MCF 10A (cell line): Measurements from ENCODE around the gene INPP5K. TPM values are rescaled to one million over a fixed set of nuclear protein-coding genes. Genes with fewer than 3 reads are reported as not detected.

Experiments
- BruUV-seq: library from RNA; stranded (reverse); fragments of 400-500 nt; replicated peaks from 2 replicates; lab custom pipeline; 2021; lab: Mats Ljungman, UMichigan
- CTCF ChIA-PET: fragments of 300-600 bp; sonication (Branson Sonifier 250); formaldehyde crosslinking; extraction: SDS; loops from one replicate; lab custom pipeline; 2021; ENCODE audit warnings: antibody characterized with exemption, inconsistent platforms; lab: Yijun Ruan, JAX
- POLR2A ChIA-PET: fragments of 300-600, 350-650 bp; sonication (Branson Sonifier 250); formaldehyde crosslinking; extraction: SDS; loops from one replicate; lab custom pipeline; 2020; ENCODE audit warnings: antibody characterized with exemption, inconsistent platforms; lab: Yijun Ruan, JAX
- DNase-seq: peaks from one replicate; pipeline ENCODE4 v3.0.0-alpha.2; 2018; ENCODE audit not compliant: unreplicated experiment
- H3K27ac Mint-ChIP-seq: one replicate; pipeline ENCODE4 v1.8.0; 2022; ENCODE audit warnings: mild to moderate bottlenecking, low read depth, mixed read lengths; ENCODE audit not compliant: unreplicated experiment
- H3K27me3 Mint-ChIP-seq: one replicate; pipeline ENCODE4 v1.8.0; 2022; ENCODE audit warnings: mixed read lengths; ENCODE audit not compliant: insufficient read depth, unreplicated experiment
- H3K36me3 Mint-ChIP-seq: one replicate; pipeline ENCODE4 v1.8.0; 2022; ENCODE audit warnings: mild to moderate bottlenecking, moderate library complexity, mixed read lengths; ENCODE audit not compliant: insufficient read depth, unreplicated experiment
- H3K4me1 Mint-ChIP-seq: one replicate; pipeline ENCODE4 v1.8.0; 2022; ENCODE audit warnings: mixed read lengths; ENCODE audit not compliant: insufficient read depth, unreplicated experiment
- H3K4me3 Mint-ChIP-seq: one replicate; pipeline ENCODE4 v1.8.0; 2022; ENCODE audit warnings: mild to moderate bottlenecking, moderate library complexity, mixed read lengths; ENCODE audit not compliant: unreplicated experiment
- H3K9me3 Mint-ChIP-seq: one replicate; pipeline ENCODE4 v1.8.0; 2022; ENCODE audit warnings: mixed read lengths; ENCODE audit not compliant: unreplicated experiment
- intact Hi-C: fragments of 100-400 bp; cut with micrococcal nuclease; formaldehyde crosslinking; loops from 2 replicates; pipeline ENCODE4 v1.14.1; 2022
- total RNA-seq: library from RNA; stranded (reverse); gene quantifications from 2 replicates; pipeline ENCODE4 v1.2.3, GENCODE V29; 2022
- TF ChIP-seq, protein P1 (sequence below): fragments of 200-600 bp; IDR thresholded peaks from one replicate; pipeline ENCODE4 v1.8.0; 2022; ENCODE audit warnings: antibody characterized with exemption, mild to moderate bottlenecking; ENCODE audit not compliant: unreplicated experiment

Gene INPP5K
- total RNA-seq, 1 experiment from 2014 or later = 28.9 TPM

DNA sequence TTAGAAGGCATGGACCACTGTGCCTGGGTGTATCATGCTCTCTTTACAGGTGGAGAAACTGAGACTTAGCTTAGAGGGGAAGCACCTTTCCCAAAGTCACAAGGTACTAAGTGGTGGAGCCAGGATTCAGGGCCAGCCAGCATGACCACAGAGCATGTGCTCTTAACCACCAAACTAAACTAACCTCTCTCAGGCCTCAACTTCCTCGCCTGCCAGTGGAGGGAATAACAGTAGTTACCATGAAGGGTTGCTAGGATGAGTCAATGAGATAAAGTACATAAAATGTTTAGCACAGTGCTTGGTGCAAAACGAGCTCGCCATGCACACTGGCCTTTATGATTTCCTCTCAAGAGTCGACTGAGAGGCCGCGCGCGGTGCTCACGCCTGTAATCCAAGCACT lies 17.5 kb downstream of the INPP5K start:
- TF ChIP-seq, protein P1, sequence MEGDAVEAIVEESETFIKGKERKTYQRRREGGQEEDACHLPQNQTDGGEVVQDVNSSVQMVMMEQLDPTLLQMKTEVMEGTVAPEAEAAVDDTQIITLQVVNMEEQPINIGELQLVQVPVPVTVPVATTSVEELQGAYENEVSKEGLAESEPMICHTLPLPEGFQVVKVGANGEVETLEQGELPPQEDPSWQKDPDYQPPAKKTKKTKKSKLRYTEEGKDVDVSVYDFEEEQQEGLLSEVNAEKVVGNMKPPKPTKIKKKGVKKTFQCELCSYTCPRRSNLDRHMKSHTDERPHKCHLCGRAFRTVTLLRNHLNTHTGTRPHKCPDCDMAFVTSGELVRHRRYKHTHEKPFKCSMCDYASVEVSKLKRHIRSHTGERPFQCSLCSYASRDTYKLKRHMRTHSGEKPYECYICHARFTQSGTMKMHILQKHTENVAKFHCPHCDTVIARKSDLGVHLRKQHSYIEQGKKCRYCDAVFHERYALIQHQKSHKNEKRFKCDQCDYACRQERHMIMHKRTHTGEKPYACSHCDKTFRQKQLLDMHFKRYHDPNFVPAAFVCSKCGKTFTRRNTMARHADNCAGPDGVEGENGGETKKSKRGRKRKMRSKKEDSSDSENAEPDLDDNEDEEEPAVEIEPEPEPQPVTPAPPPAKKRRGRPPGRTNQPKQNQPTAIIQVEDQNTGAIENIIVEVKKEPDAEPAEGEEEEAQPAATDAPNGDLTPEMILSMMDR = no peak
- POLR2A ChIA-PET = interaction anchor here (0.8 to 3.3 kb wide), 7 partner anchors 11 to 99 kb away, joined by 3 to 26 read pairs (median 5); partner anchors contain the start of genes INPP5K and YWHAE
- CTCF ChIA-PET = interaction anchor here (1.0 to 1.6 kb wide), 2 partner anchors 17 to 64 kb away, joined by 3 to 8 read pairs; partner anchors contain the start of gene INPP5K
- Mint-ChIP-seq H3K27ac (no peak overlapping the region), H3K36me3 (peaks cover 9% of the 10 kb centered on the region), H3K9me3 (no peaks in the 10 kb centered on the region), H3K4me1 (peaks cover 12% of the 10 kb centered on the region), H3K4me3 (no peak overlapping the region), H3K27me3 (no peaks in the 10 kb centered on the region)
- DNase-seq = no peak
- no TSS peak for BruUV-seq
- intact Hi-C loops = no loop called here

DNA sequence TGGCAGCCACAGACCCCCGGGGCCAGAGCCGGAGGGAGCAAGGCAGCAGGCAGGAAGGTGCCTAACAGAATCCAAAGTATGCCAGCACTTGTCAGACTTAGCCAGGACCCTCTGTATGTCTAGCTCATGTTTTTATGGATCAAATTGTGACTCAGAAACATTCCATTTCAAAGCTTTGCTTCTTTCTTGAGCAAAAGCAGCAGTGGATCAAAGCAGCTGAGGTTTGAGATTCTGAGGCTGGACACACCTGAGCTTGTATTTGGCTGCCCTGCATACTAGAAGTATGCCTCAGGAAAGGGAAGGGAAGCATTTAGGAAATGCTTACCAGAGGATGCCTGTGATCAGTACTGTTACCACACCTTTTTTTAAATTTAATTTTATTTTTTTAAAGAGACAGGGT lies 18.2 kb downstream of the INPP5K start:
- TF ChIP-seq, protein P1 = no peak
- Mint-ChIP-seq H3K9me3 (no peaks in the 10 kb centered on the region), H3K27me3 (no peaks in the 10 kb centered on the region), H3K36me3 (peaks cover 9% of the 10 kb centered on the region), H3K27ac (no peak overlapping the region), H3K4me3 (no peak overlapping the region), H3K4me1 (peaks cover 12% of the 10 kb centered on the region)
- DNase-seq = no peak
- no TSS peak for BruUV-seq
- ChIA-PET CTCF (interaction anchor here (0.5 to 1.6 kb wide), 6 partner anchors 10 to 1108 kb away, joined by 3 to 8 read pairs (median 3); partner anchors contain the start of gene INPP5K), POLR2A (interaction anchor here (0.6 to 3.3 kb wide), 9 partner anchors 8 to 98 kb away, joined by 3 to 26 read pairs (median 3); partner anchors contain the start of genes INPP5K and YWHAE)
- intact Hi-C loops = no loop called here

DNA sequence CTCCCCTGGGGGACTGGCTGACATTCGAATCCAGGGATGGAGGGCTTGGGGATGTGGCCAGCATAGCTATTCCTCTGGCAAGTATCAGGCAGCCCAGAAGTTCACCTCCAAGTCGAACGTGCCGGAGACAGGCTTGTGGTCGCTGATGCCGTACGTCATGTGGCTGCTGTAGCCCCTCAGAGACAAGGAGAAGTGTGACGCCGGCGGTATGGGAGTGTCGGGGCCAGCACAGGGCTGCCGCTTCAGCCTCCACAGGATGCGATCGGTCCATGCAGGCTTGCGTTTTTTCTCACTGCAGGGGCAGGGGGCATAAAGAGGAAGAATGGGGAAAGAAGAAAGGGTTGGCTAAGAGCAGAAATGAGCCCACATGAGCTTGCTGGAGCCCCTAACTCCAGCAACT lies 18.6 kb downstream of the INPP5K start:
- H3K9me3 Mint-ChIP-seq = no peaks in the 10 kb centered on the region
- BruUV-seq = no TSS peak
- H3K27me3 Mint-ChIP-seq = no peaks in the 10 kb centered on the region
- TF ChIP-seq, protein P1 = no peak
- H3K36me3 Mint-ChIP-seq = peaks cover 9% of the 10 kb centered on the region
- no peak overlapping the region for H3K4me3 Mint-ChIP-seq
- H3K4me1 Mint-ChIP-seq = peaks cover 12% of the 10 kb centered on the region
- CTCF ChIA-PET = interaction anchor here (0.5 to 1.6 kb wide), 6 partner anchors 15 to 1108 kb away, joined by 3 to 8 read pairs (median 3); partner anchors contain the start of gene INPP5K
- POLR2A ChIA-PET = interaction anchor here (0.6 to 3.3 kb wide), 9 partner anchors 8 to 98 kb away, joined by 3 to 26 read pairs (median 3); partner anchors contain the start of genes INPP5K and YWHAE
- intact Hi-C loops = no loop called here
- no peak for DNase-seq
- H3K27ac Mint-ChIP-seq = no peak overlapping the region

DNA sequence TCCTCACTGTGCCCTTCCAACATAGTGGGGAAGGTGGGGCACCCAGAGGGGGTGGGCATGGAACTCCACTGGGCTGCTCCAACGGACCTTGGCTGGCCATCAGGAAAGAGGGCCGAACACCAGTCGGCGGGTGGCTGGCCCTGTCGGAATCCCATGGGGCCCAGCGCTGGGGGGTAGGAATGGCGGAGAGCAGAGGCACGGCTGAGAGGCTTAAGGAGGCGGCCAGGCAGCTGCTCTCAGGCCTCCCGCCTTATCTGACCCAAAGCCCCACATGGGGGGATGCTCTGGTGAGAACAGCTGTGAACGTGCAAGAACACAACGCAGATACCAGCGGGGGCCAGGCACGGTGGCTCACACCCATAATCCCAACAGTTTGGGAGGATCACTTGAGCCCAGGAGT lies 19.5 kb downstream of the INPP5K start:
- CTCF ChIA-PET = no interaction called here
- intact Hi-C loops = no loop called here

More for the DNA sequence above, 19.5 kb downstream of the INPP5K start:
- no peaks in the 10 kb centered on the region for H3K9me3 Mint-ChIP-seq
- BruUV-seq = no TSS peak
- peaks cover 12% of the 10 kb centered on the region for H3K36me3 Mint-ChIP-seq
- TF ChIP-seq, protein P1 = no peak
- H3K27ac Mint-ChIP-seq = no peak overlapping the region
- no peak overlapping the region for H3K4me3 Mint-ChIP-seq
- no peak for DNase-seq
- peaks cover 12% of the 10 kb centered on the region for H3K4me1 Mint-ChIP-seq
- no peaks in the 10 kb centered on the region for H3K27me3 Mint-ChIP-seq
- POLR2A ChIA-PET = interaction anchor here (1.1 to 3.3 kb wide), 2 partner anchors 15 to 19 kb away, joined by 4 to 26 read pairs; partner anchors contain the start of gene INPP5K
